ENCODE data around the gene TRAF3IP3.

GRCh38 chr1:209743145-209743482 lies 12.7 kb upstream of the TRAF3IP3 start:
- no peak for TF ChIP-seq MAX (IDR thresholded peaks at IDR 0.05; ENCODE audit: insufficient read depth, insufficient read length)
- TF ChIP-seq POLR2A (IDR thresholded peaks at IDR 0.05; ENCODE audit: low read depth, low read length) = no peak
- TF ChIP-seq, protein P1, sequence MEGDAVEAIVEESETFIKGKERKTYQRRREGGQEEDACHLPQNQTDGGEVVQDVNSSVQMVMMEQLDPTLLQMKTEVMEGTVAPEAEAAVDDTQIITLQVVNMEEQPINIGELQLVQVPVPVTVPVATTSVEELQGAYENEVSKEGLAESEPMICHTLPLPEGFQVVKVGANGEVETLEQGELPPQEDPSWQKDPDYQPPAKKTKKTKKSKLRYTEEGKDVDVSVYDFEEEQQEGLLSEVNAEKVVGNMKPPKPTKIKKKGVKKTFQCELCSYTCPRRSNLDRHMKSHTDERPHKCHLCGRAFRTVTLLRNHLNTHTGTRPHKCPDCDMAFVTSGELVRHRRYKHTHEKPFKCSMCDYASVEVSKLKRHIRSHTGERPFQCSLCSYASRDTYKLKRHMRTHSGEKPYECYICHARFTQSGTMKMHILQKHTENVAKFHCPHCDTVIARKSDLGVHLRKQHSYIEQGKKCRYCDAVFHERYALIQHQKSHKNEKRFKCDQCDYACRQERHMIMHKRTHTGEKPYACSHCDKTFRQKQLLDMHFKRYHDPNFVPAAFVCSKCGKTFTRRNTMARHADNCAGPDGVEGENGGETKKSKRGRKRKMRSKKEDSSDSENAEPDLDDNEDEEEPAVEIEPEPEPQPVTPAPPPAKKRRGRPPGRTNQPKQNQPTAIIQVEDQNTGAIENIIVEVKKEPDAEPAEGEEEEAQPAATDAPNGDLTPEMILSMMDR (IDR thresholded peaks at IDR 0.05; ENCODE audit: extremely low read depth in 1 of 2, insufficient read depth in 1 of 2, low read depth in 1 of 2, low read length in 2 of 2) = no peak
